Measurements from ENCODE around the gene FZR1.

DNA sequence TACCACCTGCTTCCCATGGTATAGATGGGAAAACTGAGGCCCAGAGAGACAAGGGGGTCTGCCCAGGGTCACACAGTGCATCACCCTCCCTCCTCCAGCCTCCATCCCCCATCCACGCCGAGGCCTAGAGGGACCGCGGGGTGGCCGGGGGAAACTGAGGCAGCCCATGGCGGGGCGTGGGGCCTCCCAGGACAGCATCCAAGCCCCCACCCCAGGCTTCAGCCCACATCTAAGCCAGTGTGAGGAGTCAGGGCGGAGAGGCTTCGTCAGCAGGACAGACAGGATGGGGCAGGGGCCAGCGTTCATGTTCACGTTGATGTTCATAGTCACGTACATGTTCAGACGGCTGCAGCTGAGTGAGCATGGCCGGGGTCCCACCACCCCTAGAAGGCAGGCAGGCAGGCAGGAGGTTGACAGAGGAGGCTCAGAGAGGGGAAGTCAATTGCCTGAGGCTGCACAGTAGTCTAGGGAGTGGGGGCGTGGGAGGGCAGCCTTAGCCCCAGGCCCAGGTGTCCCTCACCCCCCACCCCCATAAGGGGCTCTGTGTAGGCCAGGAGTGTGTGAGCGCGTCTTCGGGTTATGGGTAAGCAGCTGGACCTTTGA lies 49.1 kb upstream of the FZR1 start:
- TF ChIP-seq, protein P1, sequence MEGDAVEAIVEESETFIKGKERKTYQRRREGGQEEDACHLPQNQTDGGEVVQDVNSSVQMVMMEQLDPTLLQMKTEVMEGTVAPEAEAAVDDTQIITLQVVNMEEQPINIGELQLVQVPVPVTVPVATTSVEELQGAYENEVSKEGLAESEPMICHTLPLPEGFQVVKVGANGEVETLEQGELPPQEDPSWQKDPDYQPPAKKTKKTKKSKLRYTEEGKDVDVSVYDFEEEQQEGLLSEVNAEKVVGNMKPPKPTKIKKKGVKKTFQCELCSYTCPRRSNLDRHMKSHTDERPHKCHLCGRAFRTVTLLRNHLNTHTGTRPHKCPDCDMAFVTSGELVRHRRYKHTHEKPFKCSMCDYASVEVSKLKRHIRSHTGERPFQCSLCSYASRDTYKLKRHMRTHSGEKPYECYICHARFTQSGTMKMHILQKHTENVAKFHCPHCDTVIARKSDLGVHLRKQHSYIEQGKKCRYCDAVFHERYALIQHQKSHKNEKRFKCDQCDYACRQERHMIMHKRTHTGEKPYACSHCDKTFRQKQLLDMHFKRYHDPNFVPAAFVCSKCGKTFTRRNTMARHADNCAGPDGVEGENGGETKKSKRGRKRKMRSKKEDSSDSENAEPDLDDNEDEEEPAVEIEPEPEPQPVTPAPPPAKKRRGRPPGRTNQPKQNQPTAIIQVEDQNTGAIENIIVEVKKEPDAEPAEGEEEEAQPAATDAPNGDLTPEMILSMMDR (IDR thresholded peaks at IDR 0.05): no peak
- no peak for TF ChIP-seq POLR2A (IDR thresholded peaks at IDR 0.05)

Measured in ovary (tissue), 3 donors.